NCI-H1694 treated with DMSO at 0.1 percent for 48 hours (cell line): ENCODE measurements around the gene RAB8B.
A peak's percentile ranks its signal among the peaks of the same experiment; 100 is the strongest.
"Not testable (repeated sequence)": the region's sequence is repeated elsewhere in the genome, so short reads cannot be mapped to it uniquely, and the experiment has no call there.

Experiments
- DNase-seq: peaks from one replicate; lab custom pipeline; 2025; lab: John Stamatoyannopoulos, UW

Gene RAB8B

GRCh38 chr15:63186065-63186464 is 3.3 kb upstream of the RAB8B start:
- no peak for DNase-seq

DNA sequence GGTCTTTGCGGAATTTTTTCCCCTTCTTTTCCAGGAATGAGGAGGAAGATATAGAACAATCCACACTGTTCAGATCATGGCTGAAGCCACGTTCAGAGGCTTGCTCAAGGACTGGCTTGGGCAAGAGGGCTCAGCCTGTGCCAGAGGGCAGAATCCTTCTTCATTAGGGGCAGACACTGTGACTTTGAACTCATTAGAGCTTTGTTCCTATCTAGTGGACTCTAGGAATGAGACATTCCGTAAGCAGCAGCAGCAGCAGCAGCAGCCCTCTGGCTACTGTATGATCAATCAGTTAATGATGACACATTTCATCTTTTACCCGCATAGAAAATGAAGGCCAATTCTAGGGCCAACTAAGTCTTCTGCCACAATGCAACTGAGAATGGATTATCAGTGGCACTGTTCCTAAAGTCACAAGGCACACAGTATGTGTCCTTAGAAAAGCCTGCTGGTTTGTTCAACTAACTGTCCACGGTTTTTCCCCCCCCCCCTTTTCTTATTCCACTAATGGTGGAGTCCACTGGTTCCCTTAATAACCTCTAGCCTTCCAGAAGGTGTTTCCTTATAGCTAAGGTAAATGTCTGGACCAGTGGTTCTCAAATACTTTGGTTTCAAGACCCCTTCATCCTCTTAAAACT is 1.7 kb upstream of the RAB8B start:
- no peak for DNase-seq

GRCh38 chr15:63188247-63188925 is 1.0 kb upstream of the RAB8B start:
- DNase-seq = no peak

- no peak for DNase-seq
These were observed 749 bp downstream of the RAB8B start for GRCh38 chr15:63189941-63190768.

- no peak for DNase-seq
These were observed 1.6 kb downstream of the RAB8B start for GRCh38 chr15:63190769-63191649.

DNA sequence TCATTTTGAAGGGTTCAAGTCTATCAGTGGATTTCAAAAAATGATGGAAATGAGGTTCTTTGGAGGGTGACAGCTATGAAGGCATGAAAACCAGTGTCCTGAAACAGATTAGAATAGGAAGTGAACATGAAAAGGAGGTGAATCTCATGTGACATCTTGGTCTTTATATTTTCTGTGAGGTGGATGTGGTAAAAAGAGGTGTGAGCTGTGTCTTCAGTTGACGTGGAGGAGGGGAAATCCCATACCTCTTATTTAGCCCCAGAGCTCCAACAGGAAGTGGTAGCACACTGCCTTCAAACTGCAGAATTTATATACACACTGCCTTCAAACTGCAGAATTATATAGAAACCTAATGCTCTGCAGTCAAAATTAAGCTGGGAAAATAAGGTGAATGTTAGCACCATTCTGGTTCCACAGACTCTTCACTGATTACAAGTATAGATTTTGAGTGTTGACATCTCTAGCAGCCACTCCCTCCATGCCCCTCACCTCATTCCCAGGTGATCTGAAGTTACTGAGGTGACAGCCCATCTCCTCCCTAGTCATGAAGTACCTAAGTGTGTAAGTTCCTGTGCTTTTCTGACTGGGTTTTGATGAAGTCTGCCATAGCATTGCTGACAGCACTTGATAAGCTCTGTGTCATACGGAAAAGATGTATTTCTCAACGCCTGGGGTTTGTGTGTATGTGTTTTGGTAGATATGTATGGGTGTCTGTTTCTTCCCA is 2.7 kb downstream of the RAB8B start:
- DNase-seq = no peak

DNA sequence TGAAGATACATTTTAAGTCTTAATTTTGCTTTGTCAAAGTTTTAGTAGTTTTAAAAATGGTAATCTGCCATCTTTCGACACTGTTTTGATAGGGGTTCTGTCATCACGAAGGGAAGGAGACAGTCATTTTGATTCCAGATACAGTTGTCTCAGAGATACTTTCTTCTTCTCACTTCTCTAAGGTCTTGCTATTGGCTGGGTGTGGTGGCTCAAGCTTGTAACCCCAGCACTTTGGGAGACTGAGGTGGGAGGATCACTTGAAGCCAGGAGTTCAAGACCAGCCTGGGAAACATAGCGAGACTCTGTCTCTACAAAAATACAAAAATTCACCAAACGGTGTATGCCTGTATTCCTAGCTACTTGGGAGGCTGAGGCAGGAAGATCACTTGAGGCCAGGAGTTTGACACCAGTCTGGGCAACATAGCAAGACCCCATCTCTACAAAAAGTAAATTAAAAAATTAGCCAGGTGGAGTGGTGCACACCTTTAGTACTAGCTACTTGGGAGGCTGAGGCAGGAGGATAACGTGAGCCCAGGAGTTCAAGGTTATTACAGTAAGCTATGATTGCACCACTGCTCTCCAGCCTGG is 3.3 kb downstream of the RAB8B start:
- DNase-seq = no peak

DNA sequence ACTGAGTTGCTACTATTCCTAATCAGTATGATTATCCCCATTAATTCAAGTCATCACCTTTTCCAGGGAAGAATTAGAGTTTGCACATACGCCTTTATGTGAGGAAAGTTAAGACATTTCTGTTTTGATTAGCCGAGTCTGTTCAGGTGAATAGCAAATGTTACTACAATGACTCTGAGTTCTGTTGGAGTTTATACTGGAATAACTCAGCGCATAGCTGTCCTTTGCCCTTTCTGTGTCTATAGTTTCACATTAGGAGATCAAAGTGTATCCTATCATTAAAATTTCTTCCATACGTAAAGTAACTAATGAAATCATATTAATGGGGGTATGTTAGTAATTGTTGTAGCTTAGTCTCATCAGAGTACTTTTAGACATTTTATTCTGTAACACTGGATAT is 4.9 kb downstream of the RAB8B start:
- DNase-seq = no peak

GRCh38 chr15:63194880-63195568 is 5.6 kb downstream of the RAB8B start:
- DNase-seq = no peak

GRCh38 chr15:63195569-63196015 is 6.2 kb downstream of the RAB8B start:
- no peak for DNase-seq

DNA sequence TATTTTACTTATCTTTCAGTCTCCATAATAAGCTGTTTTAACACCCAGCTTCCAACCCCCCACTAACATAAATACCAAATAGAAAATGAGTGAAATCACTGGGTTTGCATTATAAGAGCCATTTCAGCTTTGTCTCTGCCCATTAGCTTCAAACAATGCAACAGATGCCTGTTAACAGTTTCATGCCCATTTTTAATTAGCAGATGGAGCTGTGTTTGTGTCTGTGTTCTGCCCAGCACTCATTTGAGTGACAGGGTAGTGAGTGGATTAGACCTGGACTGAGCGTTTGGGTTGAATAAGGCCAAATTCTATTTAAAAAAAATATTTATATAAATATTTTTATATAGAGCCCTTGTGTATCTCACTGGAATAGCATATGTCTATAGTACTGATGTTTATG is 7.4 kb downstream of the RAB8B start:
- DNase-seq = peak; percentile 90

GRCh38 chr15:63197626-63198025 is 8.2 kb downstream of the RAB8B start:
- no peak for DNase-seq

- peak; percentile 65 for DNase-seq
These were observed 9.2 kb downstream of the RAB8B start for GRCh38 chr15:63198371-63199250.

GRCh38 chr15:63200464-63201249 is 11.3 kb downstream of the RAB8B start:
- DNase-seq = peak; percentile 64

DNA sequence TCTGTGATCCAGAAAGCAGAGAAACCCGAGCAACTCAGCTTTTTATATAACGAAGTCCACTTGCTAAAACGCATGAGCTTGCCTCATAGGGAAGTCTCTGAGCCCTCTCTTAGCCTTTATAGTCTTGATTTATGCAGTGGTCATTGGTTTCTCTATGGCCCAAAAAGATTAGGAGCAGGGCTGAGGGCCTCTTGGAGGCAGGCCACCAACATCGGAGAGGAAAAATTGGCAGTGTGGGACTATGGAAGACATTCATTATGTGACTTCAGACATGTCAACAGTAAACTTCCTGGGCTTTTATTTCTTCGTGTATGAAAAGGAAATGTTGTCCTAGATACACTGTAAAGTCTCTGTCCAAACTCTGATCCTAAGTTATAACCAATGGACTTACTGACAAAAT is 13.5 kb downstream of the RAB8B start:
- no peak for DNase-seq

DNA sequence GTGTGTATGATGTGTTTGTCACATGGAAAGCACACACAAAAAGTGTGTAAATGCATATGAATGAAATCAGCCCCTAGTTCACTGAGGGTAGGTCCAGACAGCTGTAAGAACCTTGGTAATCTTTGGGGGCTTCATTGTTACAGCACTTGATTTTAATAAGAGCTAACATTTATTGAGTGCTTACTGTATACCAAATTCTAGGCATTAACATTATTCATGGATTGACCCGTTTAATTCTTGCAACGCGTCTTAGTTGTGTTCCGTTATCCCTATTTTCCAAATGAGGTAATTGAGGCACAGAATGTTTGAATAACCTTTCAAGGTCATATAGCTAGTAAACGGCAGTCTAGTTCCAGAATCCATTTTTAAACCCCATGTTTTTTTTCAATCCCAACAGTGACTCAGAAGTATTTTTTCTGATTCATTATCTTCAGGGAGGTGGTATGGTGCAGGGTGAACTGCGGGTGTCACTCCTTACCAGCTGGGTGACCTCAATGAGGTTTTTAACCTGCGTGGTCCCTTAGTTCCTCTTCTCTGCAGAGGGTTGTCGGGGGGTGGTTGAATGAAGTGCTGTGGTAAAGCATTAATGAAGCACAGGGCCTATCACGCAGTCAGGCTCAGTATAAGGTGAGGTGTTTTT is 14.2 kb downstream of the RAB8B start:
- DNase-seq = no peak

- no peak for DNase-seq
These were observed 16.7 kb downstream of the RAB8B start for GRCh38 chr15:63206079-63206478.

DNA sequence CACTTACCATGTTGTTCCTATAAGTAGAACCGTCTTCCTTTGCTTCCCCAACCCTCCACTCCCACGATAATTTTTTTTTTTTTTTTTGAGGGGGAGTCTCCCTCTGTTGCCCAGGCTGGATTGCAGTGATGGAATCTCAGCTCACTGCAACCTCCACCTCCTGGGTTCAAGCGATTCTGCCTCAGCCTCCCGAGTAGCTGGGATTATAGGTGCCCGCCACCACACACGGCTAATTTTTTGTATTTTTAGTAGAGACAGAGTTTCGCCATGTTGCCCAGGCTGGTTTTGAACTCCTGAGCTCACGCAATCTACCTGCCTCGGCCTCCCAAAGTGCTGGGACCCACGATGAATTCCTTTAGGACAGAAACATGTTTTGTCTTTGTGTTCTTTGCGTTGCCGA is 19.4 kb downstream of the RAB8B start:
- DNase-seq = not testable (repeated sequence)
